ENCODE data around the gene ROBO2. TPM values are rescaled to one million over a fixed set of nuclear protein-coding genes. Genes with fewer than 3 reads are reported as not detected.

ROBO2 gene
- total RNA-seq, 6 experiments from 2014 or later, result 0.09 to 0.36 (median 0.20) TPM

- Mint-ChIP-seq H3K9me3 (peaks cover 3% of the 10 kb centered on the region), H3K4me3 (no peak overlapping the region), H3K36me3 (ENCODE audit: low read depth) (no peaks in the 10 kb centered on the region), H3K27me3 (ENCODE audit: insufficient read depth) (no peaks in the 10 kb centered on the region), H3K27ac (no peak overlapping the region), H3K4me1 (ENCODE audit: low read depth) (no peaks in the 10 kb centered on the region)
- TF ChIP-seq CTCF (IDR thresholded peaks at IDR 0.05), result no peak
- no peak for DNase-seq
Measured at GRCh38 chr3:77063423-77063822, 23.5 kb downstream of the ROBO2 start.

GRCh38 chr3:77065750-77066149, 25.9 kb downstream of the ROBO2 start:
- H3K9me3 Mint-ChIP-seq, result peaks cover 12% of the 10 kb centered on the region
- H3K36me3 Mint-ChIP-seq (ENCODE audit: low read depth), result no peaks in the 10 kb centered on the region
- TF ChIP-seq CTCF (IDR thresholded peaks at IDR 0.05), result no peak
- no peak overlapping the region for H3K27ac Mint-ChIP-seq
- no peak for DNase-seq
- H3K4me3 Mint-ChIP-seq, result no peak overlapping the region
- no peaks in the 10 kb centered on the region for H3K4me1 Mint-ChIP-seq (ENCODE audit: low read depth)
- no peaks in the 10 kb centered on the region for H3K27me3 Mint-ChIP-seq (ENCODE audit: insufficient read depth)

GRCh38 chr3:77066829-77067228, 26.9 kb downstream of the ROBO2 start:
- Mint-ChIP-seq H3K27ac (no peak overlapping the region), H3K9me3 (peaks cover 13% of the 10 kb centered on the region), H3K4me1 (ENCODE audit: low read depth) (no peaks in the 10 kb centered on the region), H3K36me3 (ENCODE audit: low read depth) (no peaks in the 10 kb centered on the region), H3K4me3 (no peak overlapping the region), H3K27me3 (ENCODE audit: insufficient read depth) (no peaks in the 10 kb centered on the region)
- TF ChIP-seq CTCF (IDR thresholded peaks at IDR 0.05), result no peak
- no peak for DNase-seq

- no peaks in the 10 kb centered on the region for H3K36me3 Mint-ChIP-seq (ENCODE audit: low read depth)
- H3K4me3 Mint-ChIP-seq, result no peak overlapping the region
- H3K27me3 Mint-ChIP-seq (ENCODE audit: insufficient read depth), result no peaks in the 10 kb centered on the region
- peaks cover 25% of the 10 kb centered on the region; the same call in 1 of the 2 replicates for H3K9me3 Mint-ChIP-seq
- no peaks in the 10 kb centered on the region for H3K4me1 Mint-ChIP-seq (ENCODE audit: low read depth)
- no peak for TF ChIP-seq CTCF (IDR thresholded peaks at IDR 0.05)
- H3K27ac Mint-ChIP-seq, result no peak overlapping the region
- DNase-seq, result no peak
Measured at GRCh38 chr3:77068808-77069207, 28.9 kb downstream of the ROBO2 start.

GRCh38 chr3:77071364-77071763, 31.5 kb downstream of the ROBO2 start:
- DNase-seq, result no peak
- Mint-ChIP-seq H3K9me3 (peaks cover 28% of the 10 kb centered on the region), H3K4me1 (ENCODE audit: low read depth) (no peaks in the 10 kb centered on the region), H3K27ac (no peak overlapping the region), H3K36me3 (ENCODE audit: low read depth) (no peaks in the 10 kb centered on the region), H3K27me3 (ENCODE audit: insufficient read depth) (no peaks in the 10 kb centered on the region), H3K4me3 (no peak overlapping the region)
- TF ChIP-seq CTCF (IDR thresholded peaks at IDR 0.05), result no peak

GRCh38 chr3:77071809-77072208, 31.9 kb downstream of the ROBO2 start:
- H3K27me3 Mint-ChIP-seq (ENCODE audit: insufficient read depth), result no peaks in the 10 kb centered on the region
- H3K4me3 Mint-ChIP-seq, result no peak overlapping the region
- H3K27ac Mint-ChIP-seq, result no peak overlapping the region
- no peak for TF ChIP-seq CTCF (IDR thresholded peaks at IDR 0.05)
- DNase-seq, result no peak
- H3K9me3 Mint-ChIP-seq, result peaks cover 28% of the 10 kb centered on the region
- no peaks in the 10 kb centered on the region for H3K4me1 Mint-ChIP-seq (ENCODE audit: low read depth)
- no peaks in the 10 kb centered on the region for H3K36me3 Mint-ChIP-seq (ENCODE audit: low read depth)

All from HFFc6 (cell line).